OCI-LY3 (cell line): Measurements from ENCODE around the gene TMEM108.

ENCODE experiments used
- EZH2phosphoT487 ChIP-seq: fragments of 200-600 bp; shearing (Covaris generic); IDR thresholded peaks from 2 replicates; pipeline ENCODE4 v1.6.1; 2018; ENCODE audit warnings: antibody characterized with exemption, mixed run types, low read depth
- TF ChIP-seq, protein P1 (sequence below): fragments of 200-600, 300-600 bp; sonication (generic); IDR thresholded peaks from 2 replicates; pipeline ENCODE4 v1.5.1; 2014; ENCODE audit warnings: antibody characterized with exemption, low read length, low read depth

DNA sequence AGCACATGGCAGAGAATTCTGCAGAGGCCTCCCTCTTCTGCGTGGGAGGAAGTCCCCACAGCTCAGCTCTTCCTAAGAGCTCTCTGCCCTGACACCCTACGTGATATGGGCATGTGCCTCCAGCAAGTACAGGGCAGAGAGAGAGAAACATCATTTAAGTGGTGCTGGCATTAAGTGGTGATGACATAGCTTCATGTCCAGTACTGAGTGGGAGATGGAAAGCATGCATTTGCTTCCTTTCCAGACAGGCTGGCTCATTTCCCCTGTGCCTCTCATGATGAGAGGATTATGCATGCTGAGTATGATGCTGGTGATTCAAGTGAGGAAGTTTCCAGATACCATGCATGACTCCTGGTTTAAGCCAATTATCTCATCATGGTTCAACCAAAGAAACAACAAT, 388.5 kb downstream of the TMEM108 start:
- TF ChIP-seq, protein P1, sequence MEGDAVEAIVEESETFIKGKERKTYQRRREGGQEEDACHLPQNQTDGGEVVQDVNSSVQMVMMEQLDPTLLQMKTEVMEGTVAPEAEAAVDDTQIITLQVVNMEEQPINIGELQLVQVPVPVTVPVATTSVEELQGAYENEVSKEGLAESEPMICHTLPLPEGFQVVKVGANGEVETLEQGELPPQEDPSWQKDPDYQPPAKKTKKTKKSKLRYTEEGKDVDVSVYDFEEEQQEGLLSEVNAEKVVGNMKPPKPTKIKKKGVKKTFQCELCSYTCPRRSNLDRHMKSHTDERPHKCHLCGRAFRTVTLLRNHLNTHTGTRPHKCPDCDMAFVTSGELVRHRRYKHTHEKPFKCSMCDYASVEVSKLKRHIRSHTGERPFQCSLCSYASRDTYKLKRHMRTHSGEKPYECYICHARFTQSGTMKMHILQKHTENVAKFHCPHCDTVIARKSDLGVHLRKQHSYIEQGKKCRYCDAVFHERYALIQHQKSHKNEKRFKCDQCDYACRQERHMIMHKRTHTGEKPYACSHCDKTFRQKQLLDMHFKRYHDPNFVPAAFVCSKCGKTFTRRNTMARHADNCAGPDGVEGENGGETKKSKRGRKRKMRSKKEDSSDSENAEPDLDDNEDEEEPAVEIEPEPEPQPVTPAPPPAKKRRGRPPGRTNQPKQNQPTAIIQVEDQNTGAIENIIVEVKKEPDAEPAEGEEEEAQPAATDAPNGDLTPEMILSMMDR = no peak
- TF ChIP-seq EZH2phosphoT487 = no peak
